Measurements from ENCODE around the gene COX20. TPM values are rescaled to one million over a fixed set of nuclear protein-coding genes. Genes with fewer than 3 reads are reported as not detected.
A peak's percentile ranks its signal among the peaks of the same experiment; 100 is the strongest.

COX20 gene
- total and polyA plus RNA-seq, 2 of the 8 experiments (the other 6 are each of a cell fraction or from before 2014, with no cell fraction given) = 17.5 to 28.8 TPM

- 6% methylated on average over 15 of the region's 15 CpGs; no CpG with 5 or more reads in 1 of the 2 experiments for WGBS, 2 experiments (ENCODE audit: extremely low coverage in 1 of 2, insufficient coverage in 1 of 2, insufficient read length in 1 of 2, insufficient replicate concordance in 2 of 2, low coverage in 1 of 2, low lambda C conversion rate in 2 of 2, missing lambda C conversion rate in 1 of 2)
- TF ChIP-seq SP4 (IDR thresholded peaks at IDR 0.05; ENCODE audit: low read length) = no peak
- no peak for TF ChIP-seq SRF (IDR thresholded peaks at IDR 0.05; ENCODE audit: low read depth, low read length)
- TF ChIP-seq GABPA (IDR thresholded peaks at IDR 0.05; ENCODE audit: borderline replicate concordance, insufficient read depth, low read length) = no peak
- no peak for TF ChIP-seq CREB1 (IDR thresholded peaks at IDR 0.05)
These were observed 19.8 kb upstream of the COX20 start for GRCh38 chr1:244815600-244816099.

More at GRCh38 chr1:244815600-244816099, 19.8 kb upstream of the COX20 start:
- CTCF ChIA-PET (ENCODE audit: partially characterized antibody) = interaction anchor here (1.3 to 6.0 kb wide), 2 partner anchors 13 to 212 kb away, joined by 6 to 50 read pairs; no protein-coding TSS in a partner anchor
- Histone ChIP-seq H4K20me1 (replicated peaks in 1 of 2; ENCODE audit: control insufficient read depth in 1 of 2, insufficient read depth in 2 of 2, low read length in 2 of 2) (no peaks in the 10 kb centered on the region), H2BK120ac (replicated peaks; ENCODE audit: low read depth, low read length) (peak overlapping the region; percentile 69), H3K23ac (ENCODE audit: insufficient read length) (no peak overlapping the region), H3K79me1 (ENCODE audit: low read depth, low read length) (no peaks in the 10 kb centered on the region), H4K5ac (ENCODE audit: insufficient read length, low read depth, low read length) (peak overlapping the region; percentile 30), H3K18ac (ENCODE audit: extremely low read depth, low read length) (peak overlapping the region; percentile 33; the same call in 1 of the 2 replicates), H2BK5ac (ENCODE audit: low read depth, low read length) (peak overlapping the region; percentile 94; the same call in 1 of the 2 replicates), H3K23me2 (ENCODE audit: low read depth, low read length) (peaks cover 5% of the 10 kb centered on the region; the same call in 1 of the 2 replicates), H3K36me3 (ENCODE audit: control insufficient read depth in 2 of 4, insufficient read depth in 4 of 4, low read length in 3 of 4) (no peaks in the 10 kb centered on the region), H2BK12ac (ENCODE audit: low read depth, low read length) (peak overlapping the region; percentile 80; the same call in 1 of the 2 replicates), H4K8ac (ENCODE audit: extremely low read depth, insufficient read depth, low read length) (peak overlapping the region; percentile 36; the same call in 1 of the 2 replicates), H3K4me2 (ENCODE audit: insufficient read depth in 1 of 2, low read depth in 2 of 2, low read length in 2 of 2) (peak overlapping the region; percentile 63 to 66), H3K9me3 (ENCODE audit: insufficient read depth in 2 of 2, low read depth in 1 of 2, low read length in 1 of 2) (no peaks in the 10 kb centered on the region; a peak in 1 of 4 replicates), H3K56ac (replicated peaks; ENCODE audit: insufficient read length, low read depth, low read length) (peak overlapping the region; percentile 25), H2AK5ac (ENCODE audit: low read depth, low read length) (0 out of 2 replicates have a peak overlapping the region, but pooled peaks have one; percentile 90), H3K4ac (replicated peaks; ENCODE audit: insufficient read length, low read depth, low read length) (no peak overlapping the region), H3K9ac (replicated peaks in 1 of 4; ENCODE audit: extremely low read depth in 1 of 4, low read depth in 3 of 4, low read length in 3 of 4) (peak overlapping the region in 3 of 4 experiments; percentile 20 to 57 (median 27); a peak in 3 of 7 replicates), H3K27ac (ENCODE audit: low read depth, low read length) (peak overlapping the region; percentile 69), H3K4me1 (replicated peaks in 1 of 4; ENCODE audit: control insufficient read depth in 3 of 4, insufficient read depth in 4 of 4, low read length in 3 of 4) (peaks cover 1 to 11% (median 7%) of the 10 kb centered on the region in 4 experiments), H2BK15ac (ENCODE audit: low read length) (no peak overlapping the region), H3K79me2 (ENCODE audit: control insufficient read depth in 1 of 2, insufficient read depth in 2 of 2, low read length in 2 of 2) (peaks cover 0 to 45% of the 10 kb centered on the region in 2 experiments; a peak in 2 of 4 replicates), H3K27me3 (replicated peaks in 1 of 4; ENCODE audit: control insufficient read depth in 3 of 4, extremely low read depth in 1 of 4, insufficient read depth in 3 of 4, low read length in 3 of 4) (no peaks in the 10 kb centered on the region), H2BK20ac (ENCODE audit: low read length) (peak overlapping the region; percentile 75; the same call in 1 of the 2 replicates), H2AFZ (ENCODE audit: low read length) (no peak overlapping the region), H3K14ac (ENCODE audit: insufficient read length) (no peak overlapping the region), H3K4me3 (ENCODE audit: extremely low read depth in 1 of 4, insufficient read depth in 2 of 4, low read depth in 3 of 4, low read length in 4 of 4) (peak overlapping the region; percentile 16 to 59 (median 40)), H4K91ac (replicated peaks; ENCODE audit: insufficient read length, low read length) (peak overlapping the region; percentile 17)
- POLR2A ChIA-PET (ENCODE audit: partially characterized antibody) = interaction anchor here (0.7 to 9.1 kb wide), 14 partner anchors 9 to 392 kb away, joined by 3 to 178 read pairs (median 4); partner anchors contain the start of genes COX20 and HNRNPU
- DNase-seq (ENCODE audit: low read depth in 1 of 2, low spot score in 2 of 2) (peak in 1 of 2 experiments; percentile 64), FAIRE-seq (no peak)

All from H1 (cell line).